Nucleus accumbens (tissue), 56 donors: ENCODE results near the gene ANKRD65.
A peak's percentile ranks its signal among the peaks of the same experiment; 100 is the strongest.
"Not testable (repeated sequence)": the region's sequence is repeated elsewhere in the genome, so short reads cannot be mapped to it uniquely, and the experiment has no call there.

ENCODE experiments used
- DNase-seq, 56 donors: peaks; one replicate each; lab custom pipeline; 2025; lab: John Stamatoyannopoulos, UW

Gene ANKRD65

GRCh38 chr1:1431845-1432273, 10.8 kb upstream of the ANKRD65 start:
- DNase-seq = peak in 16 of 56 donors; percentile 27 to 73 (median 46)

DNA sequence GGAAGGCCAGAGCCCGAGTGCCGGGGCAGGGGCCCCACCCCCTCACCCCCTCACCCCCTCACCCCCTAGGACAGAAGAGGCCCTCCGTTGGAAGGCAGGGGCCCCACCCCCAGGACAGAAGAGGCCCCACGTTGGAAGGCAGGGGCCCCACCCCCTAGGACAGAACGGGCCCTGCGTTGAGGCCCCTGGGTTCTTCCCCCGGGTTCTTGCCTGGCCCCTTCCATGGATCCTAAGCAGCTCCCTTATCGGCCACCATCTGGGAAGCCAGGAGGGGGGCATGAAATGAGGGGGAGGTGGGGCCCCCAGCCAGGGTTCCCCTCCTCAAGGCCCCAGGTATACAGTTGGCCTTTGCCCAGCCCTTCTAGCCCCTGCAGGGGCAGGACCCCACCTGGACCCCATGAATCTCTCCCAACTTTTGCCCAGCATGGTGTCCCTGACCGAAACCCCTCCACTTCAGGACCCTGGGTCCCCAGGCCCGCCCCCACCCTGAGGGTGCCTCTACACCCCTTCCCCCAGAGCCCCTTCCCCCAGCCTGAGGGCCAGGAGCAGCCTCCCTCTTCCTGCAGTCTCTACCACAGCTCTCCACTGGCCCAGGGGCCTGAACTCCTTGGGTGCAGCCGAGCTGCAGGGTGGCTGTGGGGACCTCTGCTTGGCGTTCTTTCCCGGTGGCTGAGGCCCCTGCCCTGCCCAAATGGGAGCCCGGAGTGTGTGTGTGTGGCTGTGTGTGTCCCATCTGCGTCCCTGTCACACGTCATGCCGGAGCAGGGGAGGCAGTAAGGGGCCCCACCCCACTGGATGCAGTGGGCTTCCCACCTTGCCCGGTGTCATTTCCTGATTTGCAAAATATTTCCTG, 10.1 kb upstream of the ANKRD65 start:
- DNase-seq = peak in 6 of 56 donors; percentile 42 to 68 (median 58)

GRCh38 chr1:1430114-1430982, 9.3 kb upstream of the ANKRD65 start:
- DNase-seq = peak in 50 of 56 donors; percentile 23 to 83 (median 63)

DNA sequence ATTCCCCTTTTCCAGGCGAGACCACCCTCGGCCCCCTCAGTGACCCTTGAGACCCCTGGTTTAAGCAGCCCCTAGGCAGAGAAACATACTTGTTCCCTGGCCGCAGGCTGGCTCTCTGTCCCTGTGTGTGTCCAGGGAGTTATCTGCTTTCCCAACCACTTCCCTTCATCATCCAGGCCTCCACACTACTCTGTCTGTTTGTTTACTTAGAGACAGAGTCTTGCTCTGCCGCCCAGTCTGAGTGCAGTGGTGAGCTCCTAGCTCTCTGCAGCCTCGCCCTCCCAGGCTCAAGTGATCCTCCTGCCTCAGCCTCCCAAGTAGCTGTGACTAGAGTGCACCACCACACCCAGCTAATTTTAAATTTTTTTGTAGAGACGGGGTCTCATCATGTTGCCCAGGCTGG, 8.6 kb upstream of the ANKRD65 start:
- DNase-seq = no peak

DNA sequence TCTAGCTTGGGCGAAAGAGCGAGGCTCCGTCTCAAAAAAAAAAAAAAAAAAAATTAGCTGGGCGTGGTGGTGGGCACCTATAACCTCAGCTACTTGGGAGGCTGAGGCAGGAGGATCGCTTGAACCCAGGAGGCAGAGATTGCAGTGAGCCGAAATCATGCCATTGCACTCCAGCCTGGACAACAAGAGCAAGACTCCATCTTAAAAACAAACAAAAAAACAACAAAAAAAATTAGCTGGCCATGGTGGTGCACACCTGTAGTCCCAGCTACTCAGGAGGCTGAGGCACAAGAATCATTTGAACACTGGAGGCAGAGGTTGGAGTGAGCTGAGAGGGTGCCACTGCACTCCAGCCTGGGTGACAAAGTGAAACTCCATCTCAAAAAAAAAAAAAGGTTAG, 7.9 kb upstream of the ANKRD65 start:
- not testable (repeated sequence) for DNase-seq

DNA sequence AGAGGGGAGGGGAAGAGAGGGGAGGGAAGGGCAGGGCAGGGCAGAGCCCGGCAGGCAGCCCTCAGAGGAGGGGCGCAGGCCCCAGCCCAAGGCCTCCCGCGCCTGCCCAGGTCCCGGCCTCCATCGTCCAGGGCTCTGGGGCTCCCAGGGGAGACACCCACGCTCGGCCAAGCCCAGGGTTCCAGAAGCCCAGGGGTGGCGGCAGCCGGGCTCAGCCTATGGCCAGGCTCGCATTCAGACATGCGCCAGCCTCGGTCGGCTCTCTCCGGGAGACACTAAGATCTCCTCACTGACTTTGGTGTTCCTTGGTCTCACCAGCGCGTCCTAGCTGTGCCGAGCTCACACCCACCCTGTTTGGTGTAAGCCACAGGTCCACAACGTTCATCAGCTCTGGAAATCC, 7.1 kb upstream of the ANKRD65 start:
- DNase-seq = peak in 4 of 56 donors; percentile 22 to 41 (median 30)

DNA sequence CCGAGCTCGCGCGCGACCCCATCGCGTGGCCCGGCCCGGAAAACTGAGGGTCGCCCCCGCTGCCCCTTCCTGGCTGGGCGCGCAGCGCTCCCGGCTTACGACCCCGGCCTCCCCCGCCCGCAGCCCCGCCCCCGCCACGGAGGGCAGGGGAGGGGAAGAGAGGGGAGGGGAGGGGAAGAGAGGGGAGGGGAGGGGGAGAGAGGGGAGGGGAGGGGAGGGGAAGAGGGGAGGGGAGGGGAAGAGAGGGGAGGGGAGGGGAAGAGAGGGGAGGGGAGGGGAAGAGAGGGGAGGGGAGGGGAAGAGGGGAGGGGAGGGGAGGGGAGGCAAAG, 6.7 kb upstream of the ANKRD65 start:
- peak in 4 of 56 donors; percentile 38 to 61 (median 49) for DNase-seq

- peak in 43 of 56 donors; percentile 10 to 87 (median 66) for DNase-seq
Measured at GRCh38 chr1:1427106-1427819, 6.2 kb upstream of the ANKRD65 start.

DNA sequence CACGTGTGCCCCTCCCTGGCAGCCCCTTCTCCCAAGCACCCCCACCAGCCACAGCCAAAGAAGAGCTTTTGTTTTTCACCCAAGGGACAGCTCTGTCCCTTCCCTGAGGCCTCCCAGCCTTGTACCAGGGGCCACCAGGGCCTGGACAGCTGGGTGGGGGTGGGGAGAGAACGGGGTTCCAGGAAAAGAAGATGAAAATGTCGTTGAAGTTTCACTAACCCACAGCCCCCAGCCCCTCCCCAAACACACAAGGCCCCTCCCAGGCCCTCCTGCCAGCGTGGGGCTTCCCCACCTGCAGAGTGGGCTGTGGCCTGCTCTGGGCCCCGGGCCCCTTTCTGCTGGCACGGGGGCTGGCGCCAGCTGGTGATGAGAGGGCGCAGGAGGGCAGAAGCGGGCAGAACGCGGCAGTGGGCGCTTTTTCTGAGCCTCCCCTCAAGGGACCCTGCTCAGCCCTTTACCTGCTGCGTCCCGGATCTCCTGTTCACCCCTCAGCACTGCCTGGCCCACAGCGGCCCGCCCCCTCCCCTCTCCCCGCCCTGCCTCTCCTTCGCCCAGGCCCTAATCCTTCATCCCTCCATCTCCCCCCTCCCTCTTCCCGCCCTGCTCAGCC, 5.5 kb upstream of the ANKRD65 start:
- peak in 51 of 56 donors; percentile 28 to 89 (median 70) for DNase-seq

GRCh38 chr1:1425753-1426495, 4.8 kb upstream of the ANKRD65 start:
- peak in 49 of 56 donors; percentile 29 to 88 (median 74) for DNase-seq

- no peak for DNase-seq
Measured at GRCh38 chr1:1425426-1425752, 4.3 kb upstream of the ANKRD65 start.

DNA sequence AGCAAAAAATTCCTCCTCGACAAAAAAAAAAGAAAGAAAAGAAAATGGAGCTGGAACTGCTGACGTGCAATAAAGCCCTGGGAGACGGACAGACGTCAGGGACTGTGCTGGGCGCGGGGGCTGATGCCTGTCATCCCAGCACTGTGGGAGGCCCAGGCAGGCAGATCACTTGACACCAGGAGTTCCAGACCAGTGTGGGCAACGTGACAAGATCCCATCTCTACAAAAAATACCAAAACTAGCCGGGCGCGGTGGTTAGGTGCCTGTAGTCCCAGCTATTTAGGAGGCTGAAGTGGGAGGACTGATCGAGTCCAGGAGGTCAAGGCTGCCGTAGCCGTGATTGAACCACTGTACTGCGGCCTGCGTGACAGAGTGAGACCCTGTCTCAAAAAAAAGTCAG, 3.6 kb upstream of the ANKRD65 start:
- DNase-seq = no peak

DNA sequence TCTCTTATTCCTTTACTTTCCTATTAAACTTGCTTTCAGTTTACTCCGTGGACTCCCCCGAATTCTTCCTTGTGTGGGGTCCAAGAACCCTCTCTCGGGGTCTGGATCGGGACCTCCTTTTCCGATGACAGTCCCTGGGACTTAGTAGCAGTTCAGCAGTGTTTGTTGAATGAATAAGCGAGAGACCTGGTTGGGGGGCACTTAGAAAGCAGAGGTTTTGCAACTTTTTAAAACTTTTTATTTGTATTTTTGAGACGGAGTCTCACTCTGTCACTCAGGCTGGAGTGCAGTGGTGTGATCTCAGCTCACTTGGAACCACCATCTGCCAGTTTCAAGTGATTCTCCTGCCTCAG, 2.1 kb upstream of the ANKRD65 start:
- DNase-seq = no peak

- peak in 2 of 56 donors; percentile 35 to 44 for DNase-seq
Measured at GRCh38 chr1:1422465-1423244, 1.6 kb upstream of the ANKRD65 start.

DNA sequence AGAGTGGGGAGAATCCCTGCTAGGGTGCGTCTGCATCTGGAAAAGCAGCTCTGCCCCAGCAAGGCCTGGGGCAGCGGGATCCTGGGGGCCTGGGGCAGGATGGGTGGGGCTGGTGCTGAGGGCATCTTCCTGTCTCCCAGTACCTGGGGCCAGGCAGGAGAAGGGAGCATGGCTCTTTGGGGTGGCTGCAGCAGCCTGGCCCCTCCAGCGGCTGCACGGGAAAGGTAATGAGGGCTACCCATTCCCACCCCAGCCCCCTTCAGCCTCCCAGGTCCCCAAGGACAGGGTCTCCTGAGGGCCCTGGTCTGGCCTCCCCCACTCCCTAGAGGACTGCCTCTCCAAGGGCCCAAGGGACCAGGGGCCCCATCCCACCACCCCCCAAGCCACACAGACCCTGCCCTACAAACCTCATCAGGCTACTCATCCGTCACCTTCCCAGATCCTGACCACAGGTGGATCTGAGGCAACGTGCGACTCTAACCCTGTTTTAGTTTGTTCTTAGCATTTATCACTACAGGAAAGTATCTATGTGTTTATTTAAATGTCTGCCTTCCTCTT, 910 bp upstream of the ANKRD65 start:
- no peak for DNase-seq

DNA sequence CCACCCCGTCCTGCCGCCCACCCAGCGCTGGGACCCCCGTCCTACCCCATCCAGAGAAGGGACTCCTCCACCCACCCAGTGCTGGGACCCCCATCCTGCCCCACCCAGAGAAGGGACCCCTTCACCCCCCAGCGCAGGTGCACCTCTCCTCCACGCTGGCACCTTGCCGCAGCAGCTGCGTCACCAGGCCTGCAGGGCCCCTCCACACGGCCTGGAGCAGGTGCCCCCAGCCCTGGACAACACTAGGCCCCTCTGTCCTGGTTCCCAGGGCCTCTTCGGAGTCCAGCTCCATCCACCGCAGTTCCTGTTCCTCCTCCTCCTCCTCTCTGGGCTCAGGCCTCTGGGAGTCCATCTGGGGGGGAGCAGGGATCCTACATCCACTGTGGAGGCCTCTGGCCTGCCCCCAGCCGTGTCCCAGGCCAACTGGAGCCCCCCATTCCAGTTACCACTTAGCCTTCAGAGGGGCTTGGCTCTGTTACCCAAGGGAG, 378 bp downstream of the ANKRD65 start:
- peak in 1 of 56 donors; percentile 57 for DNase-seq

GRCh38 chr1:1419813-1420653, 1.0 kb downstream of the ANKRD65 start:
- DNase-seq = peak in 6 of 56 donors; percentile 26 to 53 (median 41)
